Embryonic facial prominence (tissue), 1 donor: ENCODE measurements around the gene CD9.
A peak's percentile ranks its signal among the peaks of the same experiment; 100 is the strongest.
"Not testable (repeated sequence)": the region's sequence is repeated elsewhere in the genome, so short reads cannot be mapped to it uniquely, and the experiment has no call there.

Source experiments
- DNase-seq: peaks from one replicate; pipeline ENCODE4 v3.0.0-alpha.2; 2016; ENCODE audit errors: extremely low spot score

The CD9 gene

GRCh38 chr12:6199531-6200255, 507 bp upstream of the CD9 start:
- no peak for DNase-seq

GRCh38 chr12:6201213-6201608, 1.0 kb downstream of the CD9 start:
- no peak for DNase-seq

- no peak for DNase-seq
These were observed 1.6 kb downstream of the CD9 start for GRCh38 chr12:6201826-6202225.

DNA sequence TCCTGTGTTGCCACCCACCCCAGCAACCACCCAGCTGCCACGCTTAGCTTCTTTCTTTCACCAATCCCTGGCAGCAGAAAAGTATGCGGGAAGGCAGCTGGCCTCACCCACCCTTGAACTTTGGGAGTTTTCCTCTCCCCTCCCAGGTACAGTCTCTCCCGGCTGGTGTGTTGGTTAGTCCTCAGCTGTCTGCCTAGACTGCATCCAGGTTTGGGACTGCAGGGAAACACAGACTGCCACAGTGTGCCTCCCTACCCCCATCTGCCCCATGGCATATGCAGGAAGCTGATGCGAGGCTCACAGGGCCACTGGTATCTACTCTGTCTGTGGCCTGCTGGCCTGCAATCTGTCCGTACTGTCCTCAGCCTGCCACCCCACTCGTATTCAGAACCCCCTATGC, 2.1 kb downstream of the CD9 start:
- DNase-seq, result no peak

- no peak for DNase-seq
These were observed 2.6 kb downstream of the CD9 start for GRCh38 chr12:6202846-6203245.

GRCh38 chr12:6203601-6204000, 3.4 kb downstream of the CD9 start:
- no peak for DNase-seq

GRCh38 chr12:6204533-6205143, 4.4 kb downstream of the CD9 start:
- no peak for DNase-seq

GRCh38 chr12:6205144-6205539, 4.9 kb downstream of the CD9 start:
- DNase-seq, result no peak

GRCh38 chr12:6205761-6206160, 5.6 kb downstream of the CD9 start:
- DNase-seq, result no peak

- DNase-seq, result no peak
These were observed 6.1 kb downstream of the CD9 start for GRCh38 chr12:6206327-6206726.

GRCh38 chr12:6207259-6207925, 7.2 kb downstream of the CD9 start:
- DNase-seq, result no peak

DNA sequence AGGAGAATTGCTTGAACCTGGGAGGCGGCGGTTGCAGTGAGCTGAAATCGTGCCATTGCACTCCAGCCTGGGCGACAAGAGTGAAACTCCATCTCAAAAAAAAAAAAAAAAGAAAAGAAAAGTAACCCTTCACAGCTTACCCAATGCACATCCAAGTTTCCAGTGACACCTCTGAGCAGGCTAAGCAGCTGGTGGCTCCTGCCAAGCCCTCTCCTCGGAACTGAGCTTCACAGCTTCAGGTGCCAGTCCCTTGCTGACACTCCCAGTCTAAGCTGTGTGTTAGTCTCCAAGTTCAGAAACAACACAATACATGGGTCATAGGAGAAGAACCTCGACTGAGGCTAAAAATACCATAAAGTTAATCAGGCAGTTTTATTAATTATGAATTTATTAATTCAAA, 7.9 kb downstream of the CD9 start:
- DNase-seq, result no peak

- not testable (repeated sequence) for DNase-seq
These were observed 9.2 kb downstream of the CD9 start for GRCh38 chr12:6209428-6209827.

GRCh38 chr12:6211421-6211869, 11.2 kb downstream of the CD9 start:
- DNase-seq, result peak; percentile 82

GRCh38 chr12:6212086-6212485, 11.9 kb downstream of the CD9 start:
- DNase-seq, result no peak

DNA sequence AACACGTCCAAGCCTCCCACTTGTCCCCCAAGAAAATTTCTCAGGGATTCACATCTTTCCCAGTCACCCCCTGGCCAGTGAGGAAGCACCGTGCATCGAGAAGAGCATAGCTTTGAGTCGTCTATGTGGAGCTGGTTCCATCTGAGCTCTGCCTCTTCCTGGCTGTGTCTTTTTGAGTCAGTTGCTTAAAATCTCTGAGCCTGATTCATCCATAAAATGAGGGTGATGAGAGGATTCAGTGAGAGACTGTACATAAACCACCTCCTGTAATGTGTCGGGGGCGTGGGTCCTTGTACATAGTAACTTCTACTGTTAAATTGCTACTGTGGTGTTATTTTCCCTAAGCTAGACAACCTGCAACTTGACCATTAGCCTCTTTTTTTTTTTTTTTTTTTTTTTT, 13.8 kb downstream of the CD9 start:
- DNase-seq, result no peak

- DNase-seq, result no peak
These were observed 14.4 kb downstream of the CD9 start for GRCh38 chr12:6214633-6215032.

- no peak for DNase-seq
These were observed 15.1 kb downstream of the CD9 start for GRCh38 chr12:6215120-6215807.

- DNase-seq, result peak; percentile 73
These were observed 15.8 kb downstream of the CD9 start for GRCh38 chr12:6215932-6216494.

GRCh38 chr12:6216581-6216980, 16.4 kb downstream of the CD9 start:
- DNase-seq, result no peak

- no peak for DNase-seq
These were observed 18.2 kb downstream of the CD9 start for GRCh38 chr12:6218347-6218925.

DNA sequence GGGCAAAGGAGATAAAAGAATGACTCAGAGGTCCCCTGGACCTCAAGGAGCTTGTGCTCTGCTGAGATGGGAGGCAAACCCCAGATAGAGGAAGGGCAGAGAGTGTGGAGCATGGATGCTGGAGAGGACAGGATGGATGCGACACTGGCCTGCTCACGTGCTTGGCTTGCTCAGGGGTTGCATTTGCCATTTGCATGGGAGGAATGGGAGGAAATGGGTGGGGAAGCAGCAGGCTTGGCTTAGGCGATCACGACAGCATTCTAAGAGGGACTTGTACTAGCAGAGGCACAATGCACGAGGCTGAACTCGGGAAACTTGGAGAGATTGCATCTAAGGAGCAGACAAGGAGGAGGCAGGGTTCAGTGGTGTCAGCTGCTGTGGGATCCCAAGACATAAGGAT, 19.8 kb downstream of the CD9 start:
- DNase-seq, result no peak
